ENCODE measurements around the gene PTTG1IP.

The PTTG1IP gene

DNA sequence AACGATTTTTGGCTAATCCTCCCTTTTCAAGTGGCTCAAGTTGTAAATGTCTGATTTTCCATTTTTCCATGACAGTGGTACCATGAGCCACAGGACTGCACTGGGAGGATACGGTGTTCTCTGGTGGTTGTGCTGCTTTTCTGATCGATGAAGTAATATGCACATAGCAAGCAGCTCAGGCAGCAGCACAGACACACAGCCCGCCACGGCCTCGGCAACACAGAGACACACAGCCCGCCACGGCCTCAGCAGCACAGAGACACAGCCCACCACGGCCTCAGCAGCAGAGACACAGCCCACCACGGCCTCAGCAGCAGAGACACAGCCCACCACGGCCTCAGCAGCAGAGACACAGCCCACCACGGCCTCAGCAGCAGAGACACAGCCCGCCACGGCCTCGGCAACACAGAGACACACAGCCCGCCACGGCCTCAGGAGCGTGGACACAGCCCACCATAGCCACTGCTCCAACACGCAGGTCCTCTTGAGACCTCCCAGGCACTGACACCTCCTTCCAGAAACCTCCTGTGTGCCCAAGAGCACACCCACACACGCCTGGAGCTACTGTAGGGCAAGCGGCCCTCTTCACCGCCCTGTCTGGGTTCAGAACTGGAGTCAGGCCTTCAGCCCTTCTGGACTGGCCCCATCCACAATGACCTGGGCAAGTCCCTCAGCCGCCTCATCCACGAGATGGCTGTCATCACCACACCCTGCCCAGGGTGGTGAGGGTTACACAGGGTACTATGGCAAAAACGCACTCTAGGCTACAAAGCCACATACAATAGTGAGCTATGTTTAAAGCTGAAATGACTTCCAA lies 10.4 kb downstream of the PTTG1IP start:
- DNase-seq (ENCODE audit: low spot score) = no peak

DNA sequence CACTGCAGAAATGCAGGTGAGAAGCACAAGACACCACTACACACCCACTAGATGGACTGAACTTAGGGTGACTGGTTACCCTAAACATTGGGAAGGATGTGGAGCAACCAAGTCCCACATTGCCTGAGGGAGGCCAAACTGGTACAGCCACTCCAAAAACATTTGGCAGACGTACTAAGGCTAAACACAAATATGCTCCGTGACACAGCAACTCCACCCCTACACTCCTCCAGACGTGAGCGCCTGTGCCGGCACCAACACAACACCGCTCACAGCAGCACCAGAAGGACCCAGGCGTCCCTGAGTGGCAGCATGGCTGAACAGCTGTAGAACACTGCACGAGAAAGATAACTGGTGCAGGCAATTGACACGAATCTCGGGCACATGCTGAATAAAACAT lies 14.7 kb downstream of the PTTG1IP start:
- no peak for DNase-seq (ENCODE audit: low spot score)

GRCh38 chr21:44858291-44858690 lies 15.2 kb downstream of the PTTG1IP start:
- DNase-seq (ENCODE audit: low spot score) = no peak

DNA sequence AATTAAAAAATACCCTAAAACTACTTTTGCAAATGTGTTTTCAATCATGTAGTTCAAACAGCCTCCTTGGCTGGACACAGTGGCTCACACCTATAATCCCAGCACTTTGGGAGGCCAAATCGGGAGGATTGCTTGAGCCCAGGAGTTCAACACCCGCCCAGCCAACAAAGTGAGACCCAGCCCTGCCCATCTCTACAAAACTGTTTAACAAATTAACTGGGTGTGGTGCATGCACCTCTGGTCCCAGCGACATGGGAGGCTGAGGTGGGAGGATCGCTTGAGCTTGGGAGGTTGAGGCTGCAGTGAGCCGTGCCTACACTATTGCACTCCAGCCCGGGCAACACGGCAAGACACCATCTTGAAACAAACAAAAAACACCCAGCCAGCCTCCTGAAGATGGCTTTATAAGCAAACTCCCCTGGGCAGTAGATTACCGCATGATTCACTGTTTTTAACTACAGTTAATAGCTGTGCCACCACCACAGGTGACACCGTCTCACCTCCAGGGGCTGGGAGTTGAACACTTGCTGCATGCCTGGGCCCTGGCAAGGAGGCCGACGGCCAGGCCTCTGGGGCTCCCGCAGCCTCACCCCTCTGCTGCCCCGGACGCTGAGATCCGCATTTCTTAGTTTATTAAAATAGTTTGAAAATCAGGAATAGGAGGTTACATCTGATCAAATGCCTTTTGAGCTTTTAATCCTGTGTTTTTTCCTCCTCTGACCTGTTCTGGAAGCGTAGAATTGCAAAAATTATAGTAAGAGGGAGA lies 16.2 kb downstream of the PTTG1IP start:
- no peak for DNase-seq (ENCODE audit: low spot score)

DNA sequence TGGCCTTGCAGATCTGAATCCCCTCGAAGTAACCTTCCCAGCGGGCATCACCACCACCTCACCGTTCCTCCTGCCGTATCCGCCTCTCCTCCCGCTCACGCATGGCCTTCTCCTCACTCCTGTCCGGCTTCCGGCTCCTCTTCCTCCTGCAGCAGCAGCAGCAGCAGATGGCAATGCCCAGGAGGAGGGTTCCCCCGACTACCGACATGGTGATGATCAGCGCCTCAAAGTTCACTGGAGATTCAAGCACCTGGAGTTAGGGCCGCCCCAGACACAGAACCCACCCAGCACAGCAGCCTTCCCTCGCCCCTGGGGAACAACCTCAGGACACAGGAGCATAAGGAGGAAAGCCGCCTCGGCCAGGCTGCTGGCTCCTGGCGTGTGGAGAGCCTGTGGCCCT lies 17.4 kb downstream of the PTTG1IP start:
- no peak for DNase-seq (ENCODE audit: low spot score)

GRCh38 chr21:44855572-44855971 lies 17.9 kb downstream of the PTTG1IP start:
- no peak for DNase-seq (ENCODE audit: low spot score)

DNA sequence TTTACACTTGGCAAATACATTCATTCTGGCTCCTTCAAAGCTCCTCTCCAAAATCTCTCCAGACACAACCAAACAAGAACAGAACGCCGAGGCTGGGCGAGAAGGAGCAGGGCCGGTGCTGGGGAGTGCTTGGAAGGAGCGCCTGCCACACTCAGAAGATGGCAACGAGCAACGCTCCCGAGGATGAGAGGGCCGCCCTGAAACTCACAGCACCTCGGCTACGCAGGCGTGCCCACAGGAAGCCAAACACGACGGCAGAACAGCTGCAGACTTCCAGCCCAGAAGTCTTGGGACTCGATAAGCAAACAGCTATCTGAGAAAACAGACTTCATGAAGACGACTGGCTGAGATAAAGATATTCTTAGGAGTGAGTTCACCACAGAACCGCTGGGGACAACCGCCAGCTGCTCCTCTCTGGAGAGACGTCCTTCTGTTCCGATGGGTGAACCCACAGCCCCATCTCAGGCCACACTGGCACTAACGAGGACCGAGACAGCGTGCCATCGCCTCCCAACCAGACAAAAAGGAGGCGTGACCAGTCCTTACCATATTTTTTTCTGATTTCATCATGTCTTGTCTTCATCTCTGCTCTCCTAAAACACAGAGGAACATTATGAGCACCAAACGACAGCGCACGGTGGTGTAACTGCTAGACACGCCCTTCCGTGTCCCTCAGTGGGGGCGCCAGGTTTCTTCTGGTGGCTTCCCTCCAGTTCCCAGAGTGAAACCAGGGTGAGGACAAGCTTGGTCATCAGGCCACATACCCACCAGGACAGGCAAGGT lies 18.6 kb downstream of the PTTG1IP start:
- no peak for DNase-seq (ENCODE audit: low spot score)

GRCh38 chr21:44854391-44854663 lies 19.2 kb downstream of the PTTG1IP start:
- no peak for DNase-seq (ENCODE audit: low spot score)

GRCh38 chr21:44853601-44854390 lies 19.7 kb downstream of the PTTG1IP start:
- no peak for DNase-seq (ENCODE audit: low spot score)

DNA sequence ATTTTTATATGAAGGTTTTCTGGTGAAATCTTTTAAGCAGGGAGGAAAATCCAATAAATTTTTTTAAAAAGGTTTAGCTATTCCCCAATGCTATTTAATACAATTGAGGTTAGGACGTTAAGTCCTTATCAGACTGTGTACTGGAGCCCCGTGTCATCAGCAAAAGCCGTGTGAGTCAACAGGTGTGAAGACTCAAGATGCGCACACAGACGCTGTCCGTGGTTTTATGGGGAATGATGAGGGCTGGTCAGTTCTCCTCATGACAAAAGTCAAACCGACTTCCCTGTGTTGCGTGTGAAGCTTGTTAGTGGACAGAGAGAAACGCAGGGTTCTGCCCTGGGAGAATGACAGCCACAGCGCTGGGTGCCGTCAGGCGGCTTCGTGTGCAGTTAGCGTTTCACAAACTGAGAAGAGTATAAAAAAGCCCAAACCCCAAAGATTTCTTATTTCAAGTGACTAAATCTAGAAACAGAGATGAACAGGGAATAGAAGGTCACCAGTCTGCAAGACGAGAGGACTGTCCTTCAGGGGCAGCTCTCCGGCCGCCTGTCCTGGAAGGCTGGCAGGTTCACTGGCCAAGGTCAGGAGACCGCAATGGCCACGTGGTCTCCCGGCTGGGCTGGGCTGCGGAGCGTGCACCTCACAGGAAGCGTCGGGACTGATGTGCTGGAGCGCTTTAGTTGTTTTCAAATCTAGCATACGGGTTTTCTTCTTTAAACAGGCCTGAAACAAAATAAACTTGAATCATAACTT lies 22.4 kb downstream of the PTTG1IP start:
- no peak for DNase-seq (ENCODE audit: low spot score)

DNA sequence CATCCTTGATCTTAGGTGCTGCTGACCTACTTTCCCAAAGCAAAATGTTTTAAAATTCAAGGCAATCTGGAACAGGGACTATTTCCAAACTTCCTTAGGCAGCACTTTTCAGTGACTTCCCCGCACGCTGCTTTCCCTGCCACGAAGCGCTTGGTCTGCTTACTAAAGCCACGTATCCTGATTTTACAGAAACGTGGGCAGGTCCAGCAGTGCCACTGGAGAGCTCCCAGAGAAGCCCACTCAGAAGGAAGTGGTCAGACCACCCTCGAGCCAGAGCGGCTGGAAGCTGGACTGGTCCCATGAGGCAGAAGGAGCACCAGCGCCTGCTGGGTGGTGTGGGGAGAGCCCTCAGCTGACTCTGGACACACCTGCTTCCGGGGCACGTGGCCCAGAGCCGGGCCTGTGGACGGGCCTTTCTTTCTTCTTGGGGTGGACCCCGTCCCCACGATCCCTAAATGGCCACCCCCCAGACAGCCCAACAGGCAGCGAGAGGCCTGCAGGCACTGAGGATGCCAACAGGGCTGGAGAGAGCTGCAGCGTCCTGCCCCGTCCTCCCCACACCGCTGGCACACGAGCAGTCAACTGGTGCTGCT lies 23.2 kb downstream of the PTTG1IP start:
- no peak for DNase-seq (ENCODE audit: low spot score)

GRCh38 chr21:44849616-44850130 lies 23.8 kb downstream of the PTTG1IP start:
- no peak for DNase-seq (ENCODE audit: low spot score)

DNA sequence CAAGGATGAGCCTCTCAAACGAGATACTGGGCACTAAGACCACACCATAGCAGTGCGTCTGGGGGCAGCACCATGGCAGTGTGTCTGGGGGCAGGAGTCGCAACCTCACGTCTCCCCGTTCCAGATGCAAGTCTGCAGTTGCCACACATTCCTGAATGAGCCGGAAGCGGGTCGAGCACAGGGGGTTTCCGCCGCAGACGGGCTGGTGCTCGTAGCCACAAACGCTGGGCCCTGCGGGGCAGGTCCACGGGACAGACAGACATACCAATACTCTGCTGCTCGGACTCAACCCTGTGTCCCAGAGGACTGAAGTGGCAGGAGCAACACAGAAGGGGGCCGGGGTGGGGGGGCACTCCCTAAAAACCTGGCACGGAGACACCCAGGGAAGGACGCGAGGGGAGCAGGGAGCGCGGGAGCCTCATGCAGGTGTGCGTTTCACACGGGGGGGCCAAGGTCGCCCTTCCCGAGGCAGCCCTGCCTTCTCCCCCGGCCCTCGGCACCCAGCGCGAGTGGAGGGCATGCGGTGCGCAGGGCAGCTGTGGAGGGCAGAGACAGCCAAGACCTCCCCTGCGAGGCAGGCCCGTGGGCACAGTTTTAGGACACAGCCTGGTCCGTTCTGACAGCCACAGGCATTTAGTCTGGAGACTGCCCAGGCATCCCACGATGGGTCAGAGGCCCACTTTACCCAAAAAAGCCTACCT lies 24.5 kb downstream of the PTTG1IP start:
- DNase-seq (ENCODE audit: low spot score) = no peak

GRCh38 chr21:44847261-44848056 lies 26.0 kb downstream of the PTTG1IP start:
- DNase-seq (ENCODE audit: low spot score) = no peak

- peak; percentile 20 for DNase-seq (ENCODE audit: low spot score)
Observed at GRCh38 chr21:44846485-44847260, 26.8 kb downstream of the PTTG1IP start.

GRCh38 chr21:44846224-44846484 lies 27.3 kb downstream of the PTTG1IP start:
- DNase-seq (ENCODE audit: low spot score) = no peak

DNA sequence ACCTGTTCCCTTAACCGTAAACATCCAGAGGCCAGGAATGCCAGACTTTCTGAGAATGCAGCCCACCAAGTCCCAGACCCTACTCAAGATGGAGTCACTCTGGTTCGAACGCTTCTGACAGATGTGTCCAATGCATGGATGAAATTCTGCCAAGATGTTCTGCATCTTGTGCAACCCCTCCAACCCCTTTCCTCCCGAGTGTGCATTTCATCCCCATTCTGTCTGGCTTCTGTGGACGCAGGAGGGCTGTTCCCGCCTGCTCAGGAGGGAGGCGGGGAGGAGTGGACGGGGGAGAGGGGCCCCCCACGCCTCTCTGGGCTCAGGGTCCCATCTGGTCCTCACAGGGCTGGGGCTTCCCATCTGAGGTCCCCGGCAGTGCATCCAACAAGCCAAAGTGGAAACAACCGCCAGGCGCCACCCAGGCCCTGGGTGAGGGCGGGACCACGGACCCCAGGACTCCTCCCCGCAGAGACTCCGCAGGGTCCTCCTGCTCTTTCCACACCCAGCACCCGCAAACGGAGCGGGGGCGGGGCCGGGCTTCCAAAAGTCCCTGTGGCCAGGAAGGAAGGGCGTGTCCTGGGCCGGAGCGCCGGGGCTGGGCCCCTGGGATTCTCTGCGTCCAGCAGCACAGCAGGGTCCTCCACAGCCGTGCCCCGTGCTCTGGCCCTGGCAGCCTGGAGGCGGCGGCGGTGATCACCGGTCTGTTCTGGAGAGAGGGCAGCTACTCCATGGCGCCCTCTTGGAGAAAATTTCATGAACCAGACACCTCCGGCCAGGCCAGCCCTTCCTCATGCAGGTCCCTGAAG lies 27.9 kb downstream of the PTTG1IP start:
- peak; percentile 54 for DNase-seq (ENCODE audit: low spot score)

DNA sequence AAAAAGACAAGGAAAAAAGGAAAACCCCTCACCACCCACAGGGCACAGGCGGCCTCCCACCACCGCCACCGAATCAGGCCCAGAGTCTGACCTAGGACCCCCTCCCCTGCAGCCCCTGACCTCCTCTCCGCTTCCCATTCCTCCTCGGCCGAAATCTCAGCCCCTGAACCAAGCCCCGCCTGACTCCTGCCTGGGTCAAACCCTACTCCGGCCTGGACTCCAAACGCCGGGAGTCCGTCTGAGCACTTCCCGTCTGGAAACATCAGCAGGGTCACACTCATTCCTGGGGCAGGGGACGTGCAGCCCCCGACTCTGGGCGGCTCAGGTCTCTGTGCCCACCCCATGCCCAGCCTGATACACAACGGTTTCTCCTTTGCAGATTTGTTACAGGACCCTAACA lies 29.2 kb downstream of the PTTG1IP start:
- no peak for DNase-seq (ENCODE audit: low spot score)

Measured in cerebellar cortex (tissue), 1 donor.